Measurements from ENCODE around the gene SPATA20.

DNA sequence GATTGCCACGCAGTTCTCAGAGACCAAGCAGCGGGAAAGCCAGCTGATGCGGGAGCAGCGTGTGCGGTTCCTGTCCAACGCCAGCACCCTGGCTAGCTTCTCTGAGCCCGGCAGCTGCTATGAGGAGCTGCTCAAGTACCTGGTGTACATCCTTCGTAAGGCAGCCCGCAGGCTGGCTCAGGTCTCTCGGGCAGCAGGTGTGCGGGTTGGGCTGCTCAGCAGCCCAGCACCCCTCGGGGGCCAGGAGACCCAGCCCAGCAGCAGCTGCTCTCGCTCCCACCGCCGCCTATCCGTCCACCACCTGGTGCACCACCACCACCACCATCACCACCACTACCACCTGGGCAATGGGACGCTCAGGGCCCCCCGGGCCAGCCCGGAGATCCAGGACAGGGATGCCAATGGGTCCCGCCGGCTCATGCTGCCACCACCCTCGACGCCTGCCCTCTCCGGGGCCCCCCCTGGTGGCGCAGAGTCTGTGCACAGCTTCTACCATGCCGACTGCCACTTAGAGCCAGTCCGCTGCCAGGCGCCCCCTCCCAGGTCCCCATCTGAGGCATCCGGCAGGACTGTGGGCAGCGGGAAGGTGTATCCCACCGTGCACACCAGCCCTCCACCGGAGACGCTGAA lies 28.7 kb downstream of the SPATA20 start:
- TF ChIP-seq, protein P1, sequence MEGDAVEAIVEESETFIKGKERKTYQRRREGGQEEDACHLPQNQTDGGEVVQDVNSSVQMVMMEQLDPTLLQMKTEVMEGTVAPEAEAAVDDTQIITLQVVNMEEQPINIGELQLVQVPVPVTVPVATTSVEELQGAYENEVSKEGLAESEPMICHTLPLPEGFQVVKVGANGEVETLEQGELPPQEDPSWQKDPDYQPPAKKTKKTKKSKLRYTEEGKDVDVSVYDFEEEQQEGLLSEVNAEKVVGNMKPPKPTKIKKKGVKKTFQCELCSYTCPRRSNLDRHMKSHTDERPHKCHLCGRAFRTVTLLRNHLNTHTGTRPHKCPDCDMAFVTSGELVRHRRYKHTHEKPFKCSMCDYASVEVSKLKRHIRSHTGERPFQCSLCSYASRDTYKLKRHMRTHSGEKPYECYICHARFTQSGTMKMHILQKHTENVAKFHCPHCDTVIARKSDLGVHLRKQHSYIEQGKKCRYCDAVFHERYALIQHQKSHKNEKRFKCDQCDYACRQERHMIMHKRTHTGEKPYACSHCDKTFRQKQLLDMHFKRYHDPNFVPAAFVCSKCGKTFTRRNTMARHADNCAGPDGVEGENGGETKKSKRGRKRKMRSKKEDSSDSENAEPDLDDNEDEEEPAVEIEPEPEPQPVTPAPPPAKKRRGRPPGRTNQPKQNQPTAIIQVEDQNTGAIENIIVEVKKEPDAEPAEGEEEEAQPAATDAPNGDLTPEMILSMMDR (IDR thresholded peaks at IDR 0.05; ENCODE audit: low read length), result peak; percentile 39
- no peak for TF ChIP-seq EZH2 (optimal IDR thresholded peaks at IDR 0.05; ENCODE audit: low read depth, low read length)
- no peak for TF ChIP-seq EZH2phosphoT487 (IDR thresholded peaks at IDR 0.05; ENCODE audit: low read length)

All from MM.1S (cell line).